Stomach (tissue), 9 donors: ENCODE measurements around the gene ERC1. TPM values are rescaled to one million over a fixed set of nuclear protein-coding genes. Genes with fewer than 3 reads are reported as not detected.
A peak's percentile ranks its signal among the peaks of the same experiment; 100 is the strongest.

ENCODE experiments used
- DNase-seq, 2 donors: peaks; one replicate each; pipeline versions ENCODE4 v3.0.0 to v3.0.0-alpha.2; 2013 to 2019
- H3K27ac ChIP-seq, 5 donors: fragments of 200-600 bp in 4 of 5; sonication (generic) in 4 of 5; one replicate each; pipeline ENCODE4 v1.5.1; 2013 to 2019; ENCODE audit warnings: mild to moderate bottlenecking in 1 of 5, moderate library complexity in 1 of 5
- H3K27me3 ChIP-seq, 3 donors: fragments of 200-600 bp; sonication (generic); one replicate each; pipeline ENCODE4 v1.5.1; 2017 to 2019; ENCODE audit warnings: mixed run types in 1 of 3
- H3K36me3 ChIP-seq, 4 donors: fragments of 200-600 bp; sonication (generic); 1 replicate in 3 of 4; 2 replicates in 1 of 4; pipeline ENCODE4 v1.5.1; 2016 to 2019
- H3K4me1 ChIP-seq, 4 donors: fragments of 200-600 bp; sonication (generic); one replicate each; pipeline ENCODE4 v1.5.1; 2016 to 2019
- H3K4me3 ChIP-seq, 4 donors: fragments of 200-600 bp; sonication (generic) in 3 of 4; one replicate each; pipeline ENCODE4 v1.5.1; 2016 to 2019; ENCODE audit warnings: mild to moderate bottlenecking in 1 of 4
- H3K9me3 ChIP-seq, 4 donors: fragments of 200-600 bp; sonication (generic); one replicate each; pipeline ENCODE4 v1.5.1; 2016 to 2019
- CTCF ChIP-seq, 7 experiments: fragments of 450-650 bp in 4 of 7; fragments of 200-600 bp in 3 of 7; sonication (generic) in 3 of 7; IDR thresholded peaks; one replicate each; pipeline ENCODE4 v1.5.1; 2016 to 2019; ENCODE audit warnings: antibody characterized with exemption in 7 of 7, control low read depth in 2 of 7, mild to moderate bottlenecking in 1 of 7
- EP300 ChIP-seq: sonication (generic); formaldehyde crosslinking; IDR thresholded peaks from one replicate; pipeline ENCODE4 v1.6.1; 2017; ENCODE audit warnings: antibody characterized with exemption
- POLR2A ChIP-seq, 4 donors: fragments of 450-650 bp; IDR thresholded peaks; one replicate each; pipeline ENCODE4 v1.6.1; 2016; ENCODE audit warnings: antibody characterized with exemption in 4 of 4, control low read depth in 2 of 4, mild to moderate bottlenecking in 1 of 4, moderate library complexity in 1 of 4
- POLR2AphosphoS5 ChIP-seq, 3 donors: sonication (generic); formaldehyde crosslinking; IDR thresholded peaks; one replicate each; pipeline ENCODE4 v1.6.1; 2016; ENCODE audit warnings: antibody characterized with exemption in 3 of 3
- WGBS, 5 donors: extraction: QIAGEN DNeasy Blood & Tissue Kit in 3 of 5; methylation state at CpG; one replicate each; pipeline versions ENCODE4 v1.1.5 to v1.1.7; 2013 to 2018; 5-methylcytosine and 5-hydroxymethylcytosine counted together
- intact Hi-C: fragments of 100-400 bp; cut with DNase I; formaldehyde crosslinking; loops from one replicate; pipeline ENCODE4 v1.15.1; 2023; ENCODE audit warnings: low total_unique reads
- polyA plus RNA-seq, 3 donors: library from polyadenylated mRNA; stranded (reverse); fragments of 200-250 nt; gene quantifications; one replicate each; pipeline ENCODE4 v1.2.3, GENCODE V29; 2013
- total RNA-seq, 5 donors: library from RNA; depleted of rRNA; stranded (reverse); fragments of >200 nt; gene quantifications; one replicate each; pipeline versions ENCODE4 v1.1.0 to v1.2.3, GENCODE V29; 2014 to 2016
- donor health status: healthy with polysubstance abuse.
- donor health status: Bipolar disorder and iron deficiency.
- donor health status: healthy.

Gene ERC1
- total and polyA plus RNA-seq, 8 donors, result 3.8 to 69.4 (median 51.6) TPM

GRCh38 chr12:1496162-1496900 lies 505.3 kb downstream of the ERC1 start:
- Histone ChIP-seq H3K4me3 (peak overlapping the region in 2 of 4 donors; percentile 12 to 29), H3K36me3 (peaks cover 0 to 28% (median 26%) of the 10 kb centered on the region in 4 donors), H3K27me3 (no peaks in the 10 kb centered on the region), H3K4me1 (peaks cover 0 to 17% (median 11%) of the 10 kb centered on the region in 4 donors), H3K9me3 (no peaks in the 10 kb centered on the region), H3K27ac (peak overlapping the region in 4 of 5 donors; percentile 0 to 43 (median 18))
- intact Hi-C loops, result no loop called here
- 27 to 41% (median 38%) methylated on average over 23 of the region's 23 CpGs for WGBS, 5 donors
- TF ChIP-seq CTCF (IDR thresholded peaks at IDR 0.05) (no peak), POLR2AphosphoS5 (IDR thresholded peaks at IDR 0.05) (peak in 1 of 3 donors; percentile 2), EP300 (no peak), POLR2A (IDR thresholded peaks at IDR 0.05) (no peak)
- peak; percentile 46 to 52 for DNase-seq

- Histone ChIP-seq H3K27me3 (no peaks in the 10 kb centered on the region), H3K9me3 (no peaks in the 10 kb centered on the region), H3K36me3 (peaks cover 0 to 19% (median 18%) of the 10 kb centered on the region in 4 donors), H3K4me1 (peaks cover 0 to 18% (median 13%) of the 10 kb centered on the region in 4 donors), H3K27ac (no peak overlapping the region), H3K4me3 (no peak overlapping the region)
- 89 to 95% (median 94%) methylated on average over 4 of the region's 4 CpGs for WGBS, 5 donors
- intact Hi-C loops, result no loop called here
- no peak for DNase-seq
- TF ChIP-seq EP300 (no peak), POLR2A (IDR thresholded peaks at IDR 0.05) (no peak), CTCF (IDR thresholded peaks at IDR 0.05) (no peak), POLR2AphosphoS5 (IDR thresholded peaks at IDR 0.05) (no peak)
Measured at GRCh38 chr12:1497161-1497560, 506.1 kb downstream of the ERC1 start.

- 73 to 88% (median 74%) methylated on average over 14 to 18 of the region's 18 CpGs for WGBS, 5 donors
- Histone ChIP-seq H3K9me3 (no peaks in the 10 kb centered on the region), H3K36me3 (peaks cover 0 to 11% (median 7%) of the 10 kb centered on the region in 4 donors), H3K27me3 (peaks cover 0 to 6% (median 0%) of the 10 kb centered on the region in 3 donors), H3K27ac (no peak overlapping the region), H3K4me1 (peaks cover 0 to 28% (median 18%) of the 10 kb centered on the region in 4 donors), H3K4me3 (no peak overlapping the region)
- TF ChIP-seq CTCF (IDR thresholded peaks at IDR 0.05), result no peak
- no peak for TF ChIP-seq POLR2A (IDR thresholded peaks at IDR 0.05)
- no peak for TF ChIP-seq POLR2AphosphoS5 (IDR thresholded peaks at IDR 0.05)
- TF ChIP-seq EP300, result no peak
- intact Hi-C loops, result no loop called here
- DNase-seq, result no peak
Measured at GRCh38 chr12:1498199-1498740, 507.2 kb downstream of the ERC1 start.

GRCh38 chr12:1499351-1499750 lies 508.3 kb downstream of the ERC1 start:
- TF ChIP-seq POLR2A (IDR thresholded peaks at IDR 0.05), result no peak
- TF ChIP-seq EP300, result no peak
- no peak for TF ChIP-seq CTCF (IDR thresholded peaks at IDR 0.05)
- no peak for TF ChIP-seq POLR2AphosphoS5 (IDR thresholded peaks at IDR 0.05)
- Histone ChIP-seq H3K4me3 (no peak overlapping the region), H3K36me3 (peaks cover 0 to 5% (median 0%) of the 10 kb centered on the region in 4 donors), H3K4me1 (peaks cover 0 to 30% (median 19%) of the 10 kb centered on the region in 4 donors), H3K9me3 (no peaks in the 10 kb centered on the region), H3K27me3 (peaks cover 0 to 7% (median 0%) of the 10 kb centered on the region in 3 donors), H3K27ac (no peak overlapping the region)
- DNase-seq, result no peak
- 90 to 95% (median 95%) methylated on average over 12 of the region's 12 CpGs for WGBS, 5 donors
- intact Hi-C loops, result no loop called here
